ENCODE measurements around the gene IFNLR1.
A peak's percentile ranks its signal among the peaks of the same experiment; 100 is the strongest.

IFNLR1 gene

DNA sequence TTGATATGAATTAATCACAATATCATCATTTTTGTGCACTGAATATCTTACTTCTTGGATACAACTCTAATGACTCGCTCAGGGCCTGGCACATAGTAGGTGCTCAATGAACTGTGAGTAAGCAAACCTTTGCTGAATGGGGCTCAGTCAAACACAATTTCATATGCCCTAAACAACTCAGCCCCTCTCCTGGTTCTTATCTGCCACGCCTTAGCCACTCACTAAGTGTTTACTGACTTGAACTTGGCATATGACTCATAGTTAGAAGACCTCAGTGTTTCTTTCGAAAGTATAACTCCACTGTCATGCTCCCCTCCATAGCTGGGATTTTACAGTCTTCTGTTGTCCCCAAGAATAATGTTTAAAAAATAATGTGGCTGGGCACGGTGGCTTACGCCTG is 4.8 kb upstream of the IFNLR1 start:
- Histone ChIP-seq H3K4me3 (ENCODE audit: low read length in 2 of 2) (no peak overlapping the region), H3K27ac (ENCODE audit: low read length) (no peak overlapping the region), H3K4me1 (ENCODE audit: control insufficient read depth, insufficient read depth, low read length) (peaks cover 7% of the 10 kb centered on the region), H3K36me3 (ENCODE audit: control insufficient read depth in 2 of 2, insufficient read depth in 2 of 2, low read length in 2 of 2) (no peaks in the 10 kb centered on the region), H3K9ac (ENCODE audit: low read length in 2 of 2) (no peak overlapping the region), H3K9me3 (ENCODE audit: control insufficient read depth in 2 of 2, low read length in 2 of 2) (no peaks in the 10 kb centered on the region), H3K27me3 (ENCODE audit: control insufficient read depth in 1 of 2, insufficient read depth in 2 of 2, low read length in 2 of 2) (peaks cover 8 to 20% of the 10 kb centered on the region in 2 donors)

DNA sequence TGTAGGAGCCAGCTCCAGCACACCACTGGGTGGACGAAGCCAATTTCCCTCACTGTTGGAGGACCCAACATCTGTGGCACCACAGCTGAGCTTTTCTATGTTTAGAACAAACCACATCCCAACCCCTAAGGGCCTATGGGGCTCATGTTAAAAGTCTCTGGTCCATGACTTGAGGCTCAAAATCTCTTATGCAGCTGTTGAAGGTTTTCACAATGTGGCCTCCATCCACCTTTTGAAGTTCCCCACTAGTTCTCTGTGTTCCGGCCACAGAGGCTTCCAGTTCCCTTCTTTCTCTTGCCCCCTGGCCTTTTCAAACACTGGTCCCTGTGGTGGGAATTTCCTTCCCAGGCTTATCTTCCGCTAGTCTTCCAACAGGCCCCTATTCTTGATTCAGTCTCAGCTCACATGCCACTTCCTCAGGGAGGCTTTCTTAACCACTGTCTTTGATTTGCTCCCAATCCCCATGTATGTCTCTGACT is 3.9 kb upstream of the IFNLR1 start:
- H3K27ac ChIP-seq (ENCODE audit: low read length), result no peak overlapping the region
- no peaks in the 10 kb centered on the region for H3K36me3 ChIP-seq (ENCODE audit: control insufficient read depth in 2 of 2, insufficient read depth in 2 of 2, low read length in 2 of 2)
- no peaks in the 10 kb centered on the region for H3K9me3 ChIP-seq (ENCODE audit: control insufficient read depth in 2 of 2, low read length in 2 of 2)
- H3K9ac ChIP-seq (ENCODE audit: low read length in 2 of 2), result no peak overlapping the region
- peaks cover 8 to 23% of the 10 kb centered on the region in 2 donors for H3K27me3 ChIP-seq (ENCODE audit: control insufficient read depth in 1 of 2, insufficient read depth in 2 of 2, low read length in 2 of 2)
- no peak overlapping the region for H3K4me3 ChIP-seq (ENCODE audit: low read length in 2 of 2)
- peaks cover 9% of the 10 kb centered on the region for H3K4me1 ChIP-seq (ENCODE audit: control insufficient read depth, insufficient read depth, low read length)

DNA sequence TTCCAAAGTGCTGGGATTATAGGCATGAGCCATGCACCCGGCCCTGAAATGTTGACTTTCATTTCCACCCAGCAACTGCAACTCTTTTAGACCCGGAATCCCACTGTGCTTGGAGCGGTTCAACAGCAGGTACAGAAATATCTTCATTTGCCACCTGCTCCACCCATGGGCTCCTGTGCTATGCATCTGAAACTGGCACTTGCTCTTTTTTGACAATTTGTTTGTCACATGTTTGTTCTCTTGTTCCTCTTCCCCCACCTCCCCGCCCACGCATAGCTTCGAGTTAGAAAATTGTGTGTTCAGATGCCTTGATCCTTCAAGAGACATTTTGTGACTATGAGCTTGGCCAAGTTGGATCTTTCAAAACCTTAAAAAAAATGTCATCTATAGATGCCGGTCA is 2.4 kb upstream of the IFNLR1 start:
- no peak overlapping the region for H3K9ac ChIP-seq (ENCODE audit: low read length in 2 of 2)
- no peak overlapping the region for H3K27ac ChIP-seq (ENCODE audit: low read length)
- peaks cover 8 to 23% of the 10 kb centered on the region in 2 donors for H3K27me3 ChIP-seq (ENCODE audit: control insufficient read depth in 1 of 2, insufficient read depth in 2 of 2, low read length in 2 of 2)
- no peak overlapping the region for H3K4me3 ChIP-seq (ENCODE audit: low read length in 2 of 2)
- H3K36me3 ChIP-seq (ENCODE audit: control insufficient read depth in 2 of 2, insufficient read depth in 2 of 2, low read length in 2 of 2), result no peaks in the 10 kb centered on the region
- H3K4me1 ChIP-seq (ENCODE audit: control insufficient read depth, insufficient read depth, low read length), result peaks cover 9% of the 10 kb centered on the region
- H3K9me3 ChIP-seq (ENCODE audit: control insufficient read depth in 2 of 2, low read length in 2 of 2), result no peaks in the 10 kb centered on the region

DNA sequence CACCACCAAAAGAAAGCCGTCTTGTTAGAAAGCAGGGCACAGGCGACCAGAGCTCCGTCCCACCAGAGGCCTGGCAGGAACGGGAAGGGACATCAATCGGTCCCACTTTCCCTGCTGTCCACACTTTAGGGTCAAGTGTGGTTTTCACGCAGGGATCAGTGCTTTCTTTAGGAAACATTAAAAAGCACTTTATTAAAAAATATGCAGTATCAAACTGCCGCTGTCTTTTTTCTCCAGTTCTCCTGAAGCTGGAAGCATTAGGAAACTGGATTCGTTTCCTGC is 437 bp downstream of the IFNLR1 start:
- H3K4me1 ChIP-seq (ENCODE audit: control insufficient read depth, insufficient read depth, low read length), result peaks cover 9% of the 10 kb centered on the region
- peak overlapping the region; percentile 9 to 21 for H3K9ac ChIP-seq (ENCODE audit: low read length in 2 of 2)
- no peak overlapping the region for H3K27ac ChIP-seq (ENCODE audit: low read length)
- no peaks in the 10 kb centered on the region for H3K36me3 ChIP-seq (ENCODE audit: control insufficient read depth in 2 of 2, insufficient read depth in 2 of 2, low read length in 2 of 2)
- H3K27me3 ChIP-seq (ENCODE audit: control insufficient read depth in 1 of 2, insufficient read depth in 2 of 2, low read length in 2 of 2), result peaks cover 4 to 22% of the 10 kb centered on the region in 2 donors
- no peaks in the 10 kb centered on the region for H3K9me3 ChIP-seq (ENCODE audit: control insufficient read depth in 2 of 2, low read length in 2 of 2)
- peak overlapping the region; percentile 55 to 75 for H3K4me3 ChIP-seq (ENCODE audit: low read length in 2 of 2)

DNA sequence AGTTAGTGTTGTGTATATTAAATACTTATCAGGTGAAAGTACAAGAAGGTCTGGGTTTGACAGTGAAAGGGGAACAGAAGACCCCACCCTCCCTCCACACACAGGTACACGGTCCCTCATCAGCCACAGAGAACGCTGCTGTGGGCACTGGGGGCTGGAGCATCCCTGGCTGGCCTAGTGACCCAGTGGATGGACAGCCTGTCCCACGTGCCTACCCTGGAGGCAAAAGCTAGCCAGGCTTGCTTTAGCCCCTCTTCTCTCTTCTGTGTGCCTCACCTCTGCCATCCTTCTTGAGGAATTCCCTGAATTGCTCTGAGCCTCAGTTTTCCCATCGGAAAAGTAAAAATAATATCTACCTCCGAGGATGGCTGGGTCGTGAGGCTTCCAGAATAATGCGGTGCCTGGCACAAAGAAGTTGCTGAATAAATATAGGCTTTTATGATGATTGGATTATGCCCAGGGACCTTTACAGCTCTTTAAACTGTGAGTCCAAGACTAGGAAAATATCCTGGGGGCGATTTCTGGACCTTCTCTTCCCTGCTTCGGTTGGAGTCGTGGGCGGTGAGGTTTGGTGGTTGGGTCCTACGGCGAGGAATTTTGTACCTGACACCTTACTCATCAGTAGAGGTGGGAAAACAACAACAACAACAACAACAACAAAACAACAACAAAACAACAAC is 918 bp downstream of the IFNLR1 start:
- peaks cover 9% of the 10 kb centered on the region for H3K4me1 ChIP-seq (ENCODE audit: control insufficient read depth, insufficient read depth, low read length)
- no peaks in the 10 kb centered on the region for H3K9me3 ChIP-seq (ENCODE audit: control insufficient read depth in 2 of 2, low read length in 2 of 2)
- no peak overlapping the region for H3K27ac ChIP-seq (ENCODE audit: low read length)
- peaks cover 2 to 17% of the 10 kb centered on the region in 2 donors for H3K27me3 ChIP-seq (ENCODE audit: control insufficient read depth in 1 of 2, insufficient read depth in 2 of 2, low read length in 2 of 2)
- peak overlapping the region in 1 of 2 donors; percentile 21 for H3K9ac ChIP-seq (ENCODE audit: low read length in 2 of 2)
- H3K4me3 ChIP-seq (ENCODE audit: low read length in 2 of 2), result peak overlapping the region in 1 of 2 donors; percentile 75
- no peaks in the 10 kb centered on the region for H3K36me3 ChIP-seq (ENCODE audit: control insufficient read depth in 2 of 2, insufficient read depth in 2 of 2, low read length in 2 of 2)

DNA sequence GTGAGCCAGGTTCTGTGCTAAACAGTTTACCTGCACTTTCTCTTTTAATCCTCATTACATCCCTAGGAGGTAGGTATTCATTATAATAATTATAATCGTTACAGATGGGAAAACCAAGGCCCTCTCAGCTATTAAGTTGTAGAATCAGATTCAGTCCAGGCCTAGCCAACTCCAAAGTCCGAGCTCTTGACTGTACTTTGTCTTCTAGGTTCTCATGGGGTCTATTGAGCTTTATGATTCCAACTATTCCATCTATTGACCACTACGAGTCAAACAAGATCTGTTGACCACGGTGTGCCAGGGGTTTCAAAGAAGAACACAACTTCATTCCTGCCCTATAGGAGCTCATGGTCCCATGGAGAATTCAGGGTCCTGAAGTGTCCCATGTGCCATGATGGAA is 2.0 kb downstream of the IFNLR1 start:
- H3K4me3 ChIP-seq (ENCODE audit: low read length in 2 of 2), result no peak overlapping the region
- H3K4me1 ChIP-seq (ENCODE audit: control insufficient read depth, insufficient read depth, low read length), result peaks cover 9% of the 10 kb centered on the region

DNA sequence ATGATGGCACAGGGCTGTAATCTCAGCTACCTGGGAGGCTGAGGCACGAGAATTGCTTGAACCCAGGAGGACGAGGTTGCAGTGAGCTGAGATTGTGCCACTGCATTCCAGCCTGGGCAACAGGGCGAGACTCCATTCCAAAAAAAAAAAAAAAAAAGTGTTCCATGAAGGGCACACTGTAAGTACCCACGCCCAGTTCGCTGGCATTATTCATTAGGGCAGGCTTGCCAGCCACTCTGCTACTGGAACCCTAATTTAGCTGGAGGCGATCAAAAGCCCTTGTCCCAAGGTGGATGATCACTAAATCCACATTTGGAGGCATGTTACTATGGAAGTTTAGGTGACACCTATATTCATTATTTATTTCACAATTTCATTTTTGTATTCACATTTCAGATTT is 5.0 kb downstream of the IFNLR1 start:
- H3K4me1 ChIP-seq (ENCODE audit: control insufficient read depth, insufficient read depth, low read length), result peaks cover 2% of the 10 kb centered on the region
- peaks cover 0 to 4% of the 10 kb centered on the region in 2 donors for H3K27me3 ChIP-seq (ENCODE audit: control insufficient read depth in 1 of 2, insufficient read depth in 2 of 2, low read length in 2 of 2)
- no peak overlapping the region for H3K9ac ChIP-seq (ENCODE audit: low read length in 2 of 2)
- H3K36me3 ChIP-seq (ENCODE audit: control insufficient read depth in 2 of 2, insufficient read depth in 2 of 2, low read length in 2 of 2), result no peaks in the 10 kb centered on the region
- no peak overlapping the region for H3K27ac ChIP-seq (ENCODE audit: low read length)
- no peak overlapping the region for H3K4me3 ChIP-seq (ENCODE audit: low read length in 2 of 2)
- H3K9me3 ChIP-seq (ENCODE audit: control insufficient read depth in 2 of 2, low read length in 2 of 2), result no peaks in the 10 kb centered on the region

More for the DNA sequence above, 2.0 kb downstream of the IFNLR1 start:
- Histone ChIP-seq H3K9me3 (ENCODE audit: control insufficient read depth in 2 of 2, low read length in 2 of 2) (no peaks in the 10 kb centered on the region), H3K27ac (ENCODE audit: low read length) (no peak overlapping the region), H3K27me3 (ENCODE audit: control insufficient read depth in 1 of 2, insufficient read depth in 2 of 2, low read length in 2 of 2) (peaks cover under 1 to 14% of the 10 kb centered on the region in 2 donors), H3K9ac (ENCODE audit: low read length in 2 of 2) (no peak overlapping the region), H3K36me3 (ENCODE audit: control insufficient read depth in 2 of 2, insufficient read depth in 2 of 2, low read length in 2 of 2) (no peaks in the 10 kb centered on the region)

DNA sequence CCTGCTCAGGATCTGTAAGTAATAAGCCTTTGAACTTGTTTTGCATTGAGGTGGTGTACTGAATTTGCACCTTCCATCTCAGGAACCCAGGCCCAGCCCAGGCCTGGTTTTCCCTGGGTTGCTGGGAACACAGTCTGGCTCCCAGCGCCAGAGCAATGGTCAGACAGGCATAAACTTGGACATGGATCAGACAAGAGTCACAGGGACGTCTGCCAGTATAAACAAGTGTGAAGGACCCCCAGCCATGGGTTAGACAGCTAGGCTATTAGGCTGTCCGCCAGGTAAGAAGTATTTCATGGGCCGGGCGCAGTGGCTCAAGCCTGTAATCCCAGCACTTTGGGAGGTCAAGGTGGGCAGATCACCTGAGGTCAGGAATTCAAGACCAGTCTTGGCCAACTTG is 5.5 kb downstream of the IFNLR1 start:
- H3K4me3 ChIP-seq (ENCODE audit: low read length in 2 of 2), result no peak overlapping the region
- no peaks in the 10 kb centered on the region for H3K9me3 ChIP-seq (ENCODE audit: control insufficient read depth in 2 of 2, low read length in 2 of 2)
- no peak overlapping the region for H3K9ac ChIP-seq (ENCODE audit: low read length in 2 of 2)
- peaks cover 2% of the 10 kb centered on the region for H3K4me1 ChIP-seq (ENCODE audit: control insufficient read depth, insufficient read depth, low read length)
- no peak overlapping the region for H3K27ac ChIP-seq (ENCODE audit: low read length)
- H3K27me3 ChIP-seq (ENCODE audit: control insufficient read depth in 1 of 2, insufficient read depth in 2 of 2, low read length in 2 of 2), result no peaks in the 10 kb centered on the region
- H3K36me3 ChIP-seq (ENCODE audit: control insufficient read depth in 2 of 2, insufficient read depth in 2 of 2, low read length in 2 of 2), result no peaks in the 10 kb centered on the region

DNA sequence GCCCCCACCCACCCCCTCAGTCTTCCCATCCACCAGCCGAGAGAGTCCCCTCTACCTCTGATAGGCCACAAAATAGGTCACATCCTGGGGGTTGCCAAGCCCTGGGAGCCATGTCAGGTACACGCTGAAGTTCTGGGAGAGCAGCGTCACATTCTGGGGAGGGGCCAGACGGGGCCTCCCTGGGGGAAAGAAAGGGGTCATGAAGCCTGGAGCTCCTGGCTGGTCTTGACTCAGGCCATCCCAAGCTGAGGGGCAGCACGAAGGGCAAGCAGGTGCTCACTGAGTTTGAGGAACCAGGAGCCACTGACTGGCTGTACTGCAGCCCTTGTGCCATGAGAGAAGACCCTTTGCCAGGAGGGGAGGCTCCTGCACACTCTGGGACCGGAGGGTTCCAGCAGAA is 6.4 kb downstream of the IFNLR1 start:
- no peak overlapping the region for H3K4me3 ChIP-seq (ENCODE audit: low read length in 2 of 2)
- no peaks in the 10 kb centered on the region for H3K27me3 ChIP-seq (ENCODE audit: control insufficient read depth in 1 of 2, insufficient read depth in 2 of 2, low read length in 2 of 2)
- H3K4me1 ChIP-seq (ENCODE audit: control insufficient read depth, insufficient read depth, low read length), result no peaks in the 10 kb centered on the region
- H3K9ac ChIP-seq (ENCODE audit: low read length in 2 of 2), result no peak overlapping the region
- no peak overlapping the region for H3K27ac ChIP-seq (ENCODE audit: low read length)
- no peaks in the 10 kb centered on the region for H3K9me3 ChIP-seq (ENCODE audit: control insufficient read depth in 2 of 2, low read length in 2 of 2)
- H3K36me3 ChIP-seq (ENCODE audit: control insufficient read depth in 2 of 2, insufficient read depth in 2 of 2, low read length in 2 of 2), result no peaks in the 10 kb centered on the region

DNA sequence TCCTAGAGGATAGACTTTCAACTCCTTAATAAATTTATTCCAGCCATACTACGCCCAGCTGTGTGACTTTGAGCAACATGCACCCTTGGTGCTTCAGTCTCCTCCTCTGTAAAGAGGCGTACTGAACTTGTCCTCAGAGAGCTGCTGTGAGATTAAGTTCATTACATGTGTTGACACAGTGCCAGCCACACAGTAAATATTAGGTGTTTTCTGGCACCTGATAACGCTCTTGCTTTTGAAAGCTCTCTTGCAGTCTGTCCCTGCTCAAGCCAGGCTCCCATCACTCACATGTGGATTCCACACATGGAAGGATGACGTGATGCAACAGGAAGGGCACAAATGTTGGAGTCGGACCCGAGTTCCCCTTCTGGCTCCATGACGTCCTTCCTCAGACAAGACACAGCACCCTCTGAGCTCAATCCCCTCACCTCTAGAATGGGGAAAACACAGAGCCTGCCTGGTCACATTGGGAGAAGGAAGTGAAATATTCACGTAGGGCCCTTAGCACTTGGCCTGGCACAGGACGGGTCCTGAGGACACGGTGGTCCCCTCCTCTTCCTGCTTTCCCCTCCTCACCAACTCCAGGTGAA is 7.7 kb downstream of the IFNLR1 start:
- no peak overlapping the region for H3K27ac ChIP-seq (ENCODE audit: low read length)
- no peaks in the 10 kb centered on the region for H3K36me3 ChIP-seq (ENCODE audit: control insufficient read depth in 2 of 2, insufficient read depth in 2 of 2, low read length in 2 of 2)
- H3K27me3 ChIP-seq (ENCODE audit: control insufficient read depth in 1 of 2, insufficient read depth in 2 of 2, low read length in 2 of 2), result peaks cover 0 to 2% of the 10 kb centered on the region in 2 donors
- no peak overlapping the region for H3K9ac ChIP-seq (ENCODE audit: low read length in 2 of 2)
- no peaks in the 10 kb centered on the region for H3K9me3 ChIP-seq (ENCODE audit: control insufficient read depth in 2 of 2, low read length in 2 of 2)
- H3K4me1 ChIP-seq (ENCODE audit: control insufficient read depth, insufficient read depth, low read length), result no peaks in the 10 kb centered on the region
- H3K4me3 ChIP-seq (ENCODE audit: low read length in 2 of 2), result no peak overlapping the region

DNA sequence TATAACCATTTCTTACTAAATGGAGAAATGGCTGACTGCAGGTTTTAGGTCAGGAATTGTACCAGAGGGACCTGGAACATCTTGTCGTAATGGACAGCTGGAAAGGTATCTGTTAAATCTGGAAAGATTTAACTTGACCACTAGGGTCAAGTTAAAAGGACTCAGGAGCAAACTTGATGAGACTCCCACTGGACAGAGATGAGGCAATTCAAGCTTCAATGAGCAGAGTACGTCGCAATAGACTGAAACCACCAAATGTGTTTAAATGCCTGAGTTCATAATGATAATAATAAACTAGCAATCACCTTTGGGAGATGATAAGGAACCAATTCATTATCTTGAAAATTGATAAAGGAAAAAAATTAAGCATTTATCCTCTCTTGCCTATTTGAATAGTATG is 8.7 kb downstream of the IFNLR1 start:
- H3K27me3 ChIP-seq (ENCODE audit: control insufficient read depth in 1 of 2, insufficient read depth in 2 of 2, low read length in 2 of 2), result peaks cover 0 to 2% of the 10 kb centered on the region in 2 donors
- no peaks in the 10 kb centered on the region for H3K9me3 ChIP-seq (ENCODE audit: control insufficient read depth in 2 of 2, low read length in 2 of 2)
- H3K4me1 ChIP-seq (ENCODE audit: control insufficient read depth, insufficient read depth, low read length), result no peaks in the 10 kb centered on the region
- no peak overlapping the region for H3K9ac ChIP-seq (ENCODE audit: low read length in 2 of 2)
- no peaks in the 10 kb centered on the region for H3K36me3 ChIP-seq (ENCODE audit: control insufficient read depth in 2 of 2, insufficient read depth in 2 of 2, low read length in 2 of 2)
- no peak overlapping the region for H3K27ac ChIP-seq (ENCODE audit: low read length)
- no peak overlapping the region for H3K4me3 ChIP-seq (ENCODE audit: low read length in 2 of 2)

Data from stomach smooth muscle (tissue), 2 donors.